GM12875 (cell line): ENCODE data around the gene UNC50.
"Not testable (repeated sequence)": the region's sequence is repeated elsewhere in the genome, so short reads cannot be mapped to it uniquely, and the experiment has no call there.

Experiments
- H3K4me3 ChIP-seq: one replicate; pipeline ENCODE4 v1.5.1; 2011; ENCODE audit warnings: low read depth, low read length, control low read depth
- CTCF ChIP-seq: IDR thresholded peaks from 2 replicates; pipeline ENCODE4 v1.5.1; 2011; ENCODE audit warnings: low read depth, mild to moderate bottlenecking, control low read depth, inconsistent platforms, low read length, moderate library complexity, borderline replicate concordance; ENCODE audit not compliant: insufficient read depth

Gene UNC50

GRCh38 chr2:98649992-98650375 is 41.6 kb downstream of the UNC50 start:
- no peak for TF ChIP-seq CTCF
- no peak overlapping the region for H3K4me3 ChIP-seq

GRCh38 chr2:98650998-98651397 is 42.6 kb downstream of the UNC50 start:
- H3K4me3 ChIP-seq: no peak overlapping the region
- TF ChIP-seq CTCF: no peak

GRCh38 chr2:98654699-98655495 is 46.5 kb downstream of the UNC50 start:
- no peak for TF ChIP-seq CTCF

GRCh38 chr2:98656800-98657199 is 48.4 kb downstream of the UNC50 start:
- TF ChIP-seq CTCF: no peak

More at GRCh38 chr2:98654699-98655495, 46.5 kb downstream of the UNC50 start:
- no peak overlapping the region for H3K4me3 ChIP-seq

GRCh38 chr2:98658816-98659490 is 50.6 kb downstream of the UNC50 start:
- no peak for TF ChIP-seq CTCF
- no peak overlapping the region for H3K4me3 ChIP-seq

More at GRCh38 chr2:98656800-98657199, 48.4 kb downstream of the UNC50 start:
- H3K4me3 ChIP-seq: no peak overlapping the region

GRCh38 chr2:98659491-98659840 is 51.1 kb downstream of the UNC50 start:
- H3K4me3 ChIP-seq: not testable (repeated sequence)

- TF ChIP-seq CTCF: no peak
- H3K4me3 ChIP-seq: no peak overlapping the region
Observed at GRCh38 chr2:98663511-98664090, 55.2 kb downstream of the UNC50 start.
